Activated naive CD8-positive, alpha-beta T cell treated with anti-CD3 and anti-CD28 coated beads for 36 hours (primary cell): Measurements from ENCODE around the gene GABRR2. TPM values are rescaled to one million over a fixed set of nuclear protein-coding genes. Genes with fewer than 3 reads are reported as not detected.
A peak's percentile ranks its signal among the peaks of the same experiment; 100 is the strongest.

Experiments
- DNase-seq: peaks from one replicate; pipeline ENCODE4 v3.0.0; 2021
- H3K27ac Mint-ChIP-seq: one replicate; pipeline ENCODE4 v1.8.0; 2022; ENCODE audit warnings: mild to moderate bottlenecking, moderate library complexity, mixed read lengths
- H3K27me3 Mint-ChIP-seq: one replicate; pipeline ENCODE4 v1.8.0; 2022; ENCODE audit warnings: mild to moderate bottlenecking, mixed read lengths
- H3K36me3 Mint-ChIP-seq: one replicate; pipeline ENCODE4 v1.8.0; 2021; ENCODE audit warnings: mild to moderate bottlenecking, mixed read lengths
- H3K4me1 Mint-ChIP-seq: one replicate; pipeline ENCODE4 v1.8.0; 2021; ENCODE audit warnings: mixed read lengths
- H3K4me3 Mint-ChIP-seq: one replicate; pipeline ENCODE4 v1.8.0; 2022; ENCODE audit warnings: mild to moderate bottlenecking, moderate library complexity, mixed read lengths
- H3K9me3 Mint-ChIP-seq: one replicate; pipeline ENCODE4 v1.8.0; 2022; ENCODE audit warnings: mixed read lengths
- total RNA-seq, 2 experiments: library from RNA; stranded (reverse); gene quantifications; one replicate each; pipeline ENCODE4 v1.2.3, GENCODE V29; 2021

GABRR2 gene
- total RNA-seq, 2 experiments from 2014 or later, result 0.12 TPM; not detected in 1

DNA sequence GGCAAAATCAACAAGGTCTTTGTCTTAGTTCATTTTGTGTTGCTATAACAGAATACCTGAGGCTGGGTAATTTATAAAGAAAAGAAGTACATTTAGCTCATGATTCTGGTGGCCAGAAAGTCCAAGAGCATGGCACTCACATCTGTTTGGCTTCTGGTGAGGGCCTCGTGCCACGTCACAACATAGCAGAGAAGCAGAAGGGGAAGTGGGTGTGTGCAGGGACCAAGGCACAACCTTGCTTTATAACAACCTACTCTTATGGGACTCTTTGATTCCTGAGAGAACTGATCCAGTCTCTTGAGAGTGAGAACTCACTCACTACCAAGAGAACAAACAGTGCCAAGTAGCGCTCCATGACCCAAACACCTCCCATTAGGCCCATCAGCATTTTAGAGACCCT is 25.4 kb downstream of the GABRR2 start:
- no peaks in the 10 kb centered on the region for H3K36me3 Mint-ChIP-seq
- H3K4me1 Mint-ChIP-seq, result no peaks in the 10 kb centered on the region
- no peaks in the 10 kb centered on the region for H3K27me3 Mint-ChIP-seq
- no peak overlapping the region for H3K27ac Mint-ChIP-seq
- H3K9me3 Mint-ChIP-seq, result no peaks in the 10 kb centered on the region
- no peak overlapping the region for H3K4me3 Mint-ChIP-seq
- DNase-seq, result no peak

- Mint-ChIP-seq H3K4me3 (no peak overlapping the region), H3K27me3 (no peaks in the 10 kb centered on the region), H3K4me1 (no peaks in the 10 kb centered on the region), H3K27ac (no peak overlapping the region), H3K36me3 (no peaks in the 10 kb centered on the region), H3K9me3 (no peaks in the 10 kb centered on the region)
- no peak for DNase-seq
These were observed 27.6 kb downstream of the GABRR2 start for GRCh38 chr6:89287351-89288028.

- Mint-ChIP-seq H3K27me3 (no peaks in the 10 kb centered on the region), H3K36me3 (no peaks in the 10 kb centered on the region), H3K9me3 (no peaks in the 10 kb centered on the region), H3K27ac (no peak overlapping the region), H3K4me3 (no peak overlapping the region), H3K4me1 (no peaks in the 10 kb centered on the region)
- DNase-seq, result no peak
These were observed 28.6 kb downstream of the GABRR2 start for GRCh38 chr6:89286516-89286915.

DNA sequence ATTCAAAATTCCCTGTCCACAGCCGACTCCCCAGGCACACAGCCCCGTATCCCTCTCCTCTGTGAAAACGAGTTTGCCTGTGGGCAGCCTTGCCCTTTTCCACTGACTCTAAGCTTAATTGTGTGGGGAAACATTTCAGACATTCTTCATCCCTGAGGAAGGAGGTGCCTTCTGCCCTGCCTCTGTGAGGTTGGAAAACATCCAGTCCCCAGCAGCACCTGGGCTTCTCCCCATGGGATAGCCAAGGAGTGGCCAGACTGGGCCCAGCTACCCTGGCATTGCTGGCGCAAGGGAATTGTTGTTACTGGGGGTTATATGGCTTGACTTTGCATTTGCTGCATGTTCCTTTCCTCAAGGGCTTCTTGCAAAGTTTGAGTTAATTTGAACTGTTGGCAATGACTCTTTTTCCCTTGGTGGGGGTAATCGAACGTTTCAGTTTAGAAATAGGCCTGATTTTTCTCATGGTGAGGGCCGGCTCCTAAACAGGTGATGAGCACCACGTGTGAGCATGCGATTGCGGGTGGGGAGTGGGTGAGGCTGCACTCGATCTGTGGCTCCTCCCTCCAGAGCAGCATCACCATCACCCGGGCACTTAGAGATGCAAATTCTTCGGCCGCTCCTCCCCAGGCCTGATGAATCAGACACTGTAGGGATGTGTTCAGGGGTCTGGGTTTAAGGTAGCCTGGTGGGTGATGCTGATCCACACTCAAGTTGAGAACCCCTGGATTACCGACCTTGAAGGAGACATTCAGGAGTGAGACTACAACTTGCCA is 29.9 kb downstream of the GABRR2 start:
- Mint-ChIP-seq H3K27me3 (no peaks in the 10 kb centered on the region), H3K27ac (no peak overlapping the region), H3K4me3 (no peak overlapping the region), H3K9me3 (no peaks in the 10 kb centered on the region), H3K36me3 (no peaks in the 10 kb centered on the region), H3K4me1 (no peaks in the 10 kb centered on the region)
- no peak for DNase-seq

GRCh38 chr6:89284081-89284480 is 31.0 kb downstream of the GABRR2 start:
- Mint-ChIP-seq H3K4me3 (no peak overlapping the region), H3K27ac (no peak overlapping the region), H3K9me3 (no peaks in the 10 kb centered on the region), H3K27me3 (no peaks in the 10 kb centered on the region), H3K36me3 (no peaks in the 10 kb centered on the region), H3K4me1 (no peaks in the 10 kb centered on the region)
- DNase-seq, result no peak

GRCh38 chr6:89282749-89283148 is 32.4 kb downstream of the GABRR2 start:
- no peak for DNase-seq
- H3K4me3 Mint-ChIP-seq, result no peak overlapping the region
- H3K27ac Mint-ChIP-seq, result no peak overlapping the region
- no peaks in the 10 kb centered on the region for H3K36me3 Mint-ChIP-seq
- no peaks in the 10 kb centered on the region for H3K9me3 Mint-ChIP-seq
- peaks cover 3% of the 10 kb centered on the region for H3K4me1 Mint-ChIP-seq
- H3K27me3 Mint-ChIP-seq, result no peaks in the 10 kb centered on the region

GRCh38 chr6:89281779-89282246 is 33.3 kb downstream of the GABRR2 start:
- no peaks in the 10 kb centered on the region for H3K27me3 Mint-ChIP-seq
- no peak overlapping the region for H3K4me3 Mint-ChIP-seq
- no peaks in the 10 kb centered on the region for H3K36me3 Mint-ChIP-seq
- H3K9me3 Mint-ChIP-seq, result no peaks in the 10 kb centered on the region
- peaks cover 3% of the 10 kb centered on the region for H3K4me1 Mint-ChIP-seq
- DNase-seq, result peak; percentile 31
- H3K27ac Mint-ChIP-seq, result no peak overlapping the region

- H3K27me3 Mint-ChIP-seq, result peaks cover 4% of the 10 kb centered on the region
- no peak overlapping the region for H3K4me3 Mint-ChIP-seq
- no peak overlapping the region for H3K27ac Mint-ChIP-seq
- peaks cover 3% of the 10 kb centered on the region for H3K4me1 Mint-ChIP-seq
- no peaks in the 10 kb centered on the region for H3K9me3 Mint-ChIP-seq
- no peaks in the 10 kb centered on the region for H3K36me3 Mint-ChIP-seq
- DNase-seq, result no peak
These were observed 36.1 kb downstream of the GABRR2 start for GRCh38 chr6:89278956-89279355.

DNA sequence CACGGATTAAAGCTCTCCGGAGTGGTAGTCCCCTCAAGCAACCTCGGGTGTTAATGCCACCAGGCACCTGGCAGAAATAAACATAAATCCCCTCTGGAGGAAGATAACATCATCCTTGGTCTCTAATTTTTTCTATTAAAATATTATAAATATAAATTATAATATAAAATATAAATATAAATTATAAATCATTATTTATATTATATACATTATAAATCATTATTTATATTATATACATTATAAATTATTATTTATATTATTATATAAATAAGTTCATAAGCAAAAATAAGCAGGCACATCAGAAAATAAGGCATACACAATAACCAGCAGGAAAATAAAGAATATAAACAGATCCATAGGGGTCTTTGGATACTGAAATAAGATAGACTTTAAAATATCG is 39.2 kb downstream of the GABRR2 start:
- no peak for DNase-seq
- Mint-ChIP-seq H3K9me3 (no peaks in the 10 kb centered on the region), H3K36me3 (no peaks in the 10 kb centered on the region), H3K4me3 (no peak overlapping the region), H3K4me1 (peaks cover 4% of the 10 kb centered on the region), H3K27me3 (peaks cover 4% of the 10 kb centered on the region), H3K27ac (no peak overlapping the region)

GRCh38 chr6:89273816-89274215 is 41.3 kb downstream of the GABRR2 start:
- Mint-ChIP-seq H3K27me3 (peaks cover 4% of the 10 kb centered on the region), H3K4me3 (no peak overlapping the region), H3K36me3 (no peaks in the 10 kb centered on the region), H3K9me3 (no peaks in the 10 kb centered on the region), H3K27ac (no peak overlapping the region), H3K4me1 (peaks cover 8% of the 10 kb centered on the region)
- DNase-seq, result no peak

DNA sequence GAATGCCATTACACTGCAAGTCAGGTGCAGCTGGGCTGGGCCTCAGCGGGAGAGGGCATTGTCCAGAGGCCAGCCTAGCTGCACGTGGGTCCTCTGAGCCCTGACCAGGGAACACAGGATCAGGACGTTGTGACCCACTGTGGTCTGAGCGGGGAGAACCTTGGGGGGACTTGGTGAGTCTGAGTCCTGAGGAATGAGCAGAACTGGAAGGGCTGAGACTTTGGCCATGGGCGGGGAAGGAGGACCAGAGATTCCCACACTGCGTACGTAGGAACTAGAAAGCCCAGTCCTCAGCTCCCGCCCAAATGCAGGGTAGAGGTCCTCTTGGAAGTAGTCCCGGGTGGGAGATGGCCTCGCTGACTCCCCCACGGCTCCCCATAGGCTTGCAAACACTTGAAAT is 42.5 kb downstream of the GABRR2 start:
- H3K4me1 Mint-ChIP-seq, result peaks cover 5% of the 10 kb centered on the region
- no peak for DNase-seq
- no peak overlapping the region for H3K27ac Mint-ChIP-seq
- no peaks in the 10 kb centered on the region for H3K9me3 Mint-ChIP-seq
- H3K27me3 Mint-ChIP-seq, result peaks cover 4% of the 10 kb centered on the region
- no peak overlapping the region for H3K4me3 Mint-ChIP-seq
- H3K36me3 Mint-ChIP-seq, result no peaks in the 10 kb centered on the region

DNA sequence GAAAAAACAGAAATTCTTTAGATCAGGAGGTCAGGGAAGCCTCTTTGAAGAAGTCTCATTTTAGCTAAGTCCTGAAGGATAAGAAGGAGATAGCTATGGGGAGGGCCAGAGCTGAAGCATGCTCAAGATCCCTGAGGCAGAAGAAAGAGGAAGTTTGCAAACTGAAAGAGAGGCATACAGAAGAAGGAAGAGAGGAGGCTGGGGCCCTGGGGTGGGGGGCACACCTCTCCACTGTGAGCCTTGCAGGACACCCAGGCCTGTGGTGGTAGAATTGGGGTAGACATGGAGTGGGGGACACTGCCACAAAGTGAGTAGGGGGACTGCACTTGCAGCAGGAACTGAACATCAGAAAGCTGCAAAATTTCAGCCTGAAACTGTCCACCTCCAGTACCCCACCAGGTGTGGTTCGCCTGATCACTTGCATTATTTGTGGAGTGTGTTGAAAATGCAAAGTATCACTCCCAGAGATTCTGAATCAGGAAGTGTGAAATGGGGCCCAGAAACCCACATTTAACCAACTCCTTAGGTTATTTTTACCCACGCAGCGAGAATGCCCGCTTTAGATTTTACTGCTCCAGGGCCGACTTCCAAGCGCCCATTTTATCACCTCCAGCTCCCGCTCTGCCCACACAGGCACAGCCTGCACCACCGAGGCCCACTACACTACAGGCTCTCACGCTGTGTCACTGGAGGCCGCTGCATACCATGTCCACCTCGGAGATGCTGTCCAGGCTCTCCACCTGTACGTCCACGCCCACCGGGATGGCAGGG is 44.0 kb downstream of the GABRR2 start:
- Mint-ChIP-seq H3K36me3 (no peaks in the 10 kb centered on the region), H3K4me1 (peaks cover 5% of the 10 kb centered on the region), H3K27ac (no peak overlapping the region), H3K4me3 (no peak overlapping the region), H3K27me3 (peaks cover 4% of the 10 kb centered on the region), H3K9me3 (no peaks in the 10 kb centered on the region)
- no peak for DNase-seq

DNA sequence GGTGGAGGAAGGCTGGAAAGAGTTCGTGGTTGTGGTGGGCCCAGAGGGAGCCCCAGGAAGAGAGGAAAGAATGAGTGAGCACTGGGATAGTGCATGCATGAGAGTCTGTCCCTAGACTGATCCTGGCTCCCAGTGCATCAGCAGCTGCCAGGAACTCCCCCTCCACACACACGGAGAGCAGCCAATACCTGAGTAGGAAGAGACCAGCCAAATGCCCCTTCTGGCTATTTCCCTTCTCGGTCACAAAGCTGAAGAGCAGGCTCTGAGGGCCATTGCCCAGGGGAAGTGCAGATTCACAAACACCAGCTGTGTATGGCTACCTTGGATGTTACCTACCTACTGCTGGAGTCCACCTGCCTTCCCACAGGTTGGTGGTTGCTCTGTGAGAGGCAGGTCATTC is 45.1 kb downstream of the GABRR2 start:
- no peak overlapping the region for H3K27ac Mint-ChIP-seq
- peaks cover 5% of the 10 kb centered on the region for H3K4me1 Mint-ChIP-seq
- H3K4me3 Mint-ChIP-seq, result no peak overlapping the region
- no peaks in the 10 kb centered on the region for H3K27me3 Mint-ChIP-seq
- no peaks in the 10 kb centered on the region for H3K36me3 Mint-ChIP-seq
- no peak for DNase-seq
- no peaks in the 10 kb centered on the region for H3K9me3 Mint-ChIP-seq

- H3K27me3 Mint-ChIP-seq, result no peaks in the 10 kb centered on the region
- no peak for DNase-seq
- H3K9me3 Mint-ChIP-seq, result no peaks in the 10 kb centered on the region
- H3K4me3 Mint-ChIP-seq, result no peak overlapping the region
- H3K27ac Mint-ChIP-seq, result no peak overlapping the region
- no peaks in the 10 kb centered on the region for H3K36me3 Mint-ChIP-seq
- H3K4me1 Mint-ChIP-seq, result peaks cover 5% of the 10 kb centered on the region
These were observed 45.8 kb downstream of the GABRR2 start for GRCh38 chr6:89269252-89269651.

- no peaks in the 10 kb centered on the region for H3K27me3 Mint-ChIP-seq
- no peak overlapping the region for H3K4me3 Mint-ChIP-seq
- no peak overlapping the region for H3K27ac Mint-ChIP-seq
- peaks cover 5% of the 10 kb centered on the region for H3K4me1 Mint-ChIP-seq
- no peaks in the 10 kb centered on the region for H3K9me3 Mint-ChIP-seq
- no peaks in the 10 kb centered on the region for H3K36me3 Mint-ChIP-seq
- DNase-seq, result no peak
These were observed 46.3 kb downstream of the GABRR2 start for GRCh38 chr6:89268776-89269175.
